ENCODE results near the gene CFAP119. TPM values are rescaled to one million over a fixed set of nuclear protein-coding genes. Genes with fewer than 3 reads are reported as not detected.

CFAP119 gene
- total RNA-seq, 1 donor from 2014 or later = 8.8 TPM

DNA sequence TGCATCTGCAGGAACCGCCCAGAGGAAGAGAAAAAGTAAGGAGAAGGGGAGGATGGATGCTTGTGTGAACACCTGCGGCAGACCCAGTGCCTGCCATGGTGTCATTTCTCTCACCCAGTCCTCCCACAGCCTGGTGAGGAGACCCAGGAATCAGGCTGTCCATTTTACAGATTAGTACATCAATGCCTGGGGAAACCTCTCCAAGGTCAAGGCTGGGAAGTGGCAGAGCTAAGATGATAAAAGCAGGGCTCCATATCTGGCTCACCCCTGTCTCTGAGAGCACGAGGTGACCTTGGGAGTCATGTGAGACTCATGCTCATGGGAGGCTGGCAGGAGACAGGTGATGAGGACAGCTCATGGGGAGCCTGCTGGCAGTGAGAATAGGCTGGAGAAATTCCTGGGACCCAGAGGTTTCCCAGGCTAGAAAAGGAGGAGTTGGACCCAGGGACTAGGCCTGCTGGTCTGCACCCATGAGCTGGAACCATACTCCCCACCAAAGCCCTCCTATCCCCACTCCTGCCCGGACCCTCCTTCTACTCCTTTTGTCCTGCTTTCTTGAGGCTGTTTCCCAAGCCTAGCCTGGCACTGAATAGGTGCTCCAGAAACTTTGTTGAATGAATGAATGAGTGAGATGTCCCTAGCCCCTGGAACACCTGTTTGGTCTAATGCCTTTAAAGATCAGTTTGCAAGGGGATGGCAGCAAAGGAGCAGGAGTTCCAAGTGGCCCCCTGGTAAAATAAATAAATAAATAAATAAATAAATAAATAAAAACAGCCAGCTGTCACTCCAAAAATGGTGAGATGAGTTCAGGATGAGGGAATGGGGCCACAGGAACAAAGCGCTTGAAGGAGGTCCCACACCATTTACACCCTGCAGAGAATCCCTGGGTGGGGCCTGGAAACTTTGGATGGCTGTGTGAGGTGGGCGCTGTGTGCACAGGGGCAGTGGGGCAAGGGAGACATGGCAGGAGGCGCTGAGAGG lies 23.6 kb upstream of the CFAP119 start:
- H3K27me3 Mint-ChIP-seq = peaks cover 8% of the 10 kb centered on the region
- intact Hi-C loops (cut with micrococcal nuclease) = no loop called here
- H3K4me3 Mint-ChIP-seq = peak overlapping the region; percentile 48
- CTCF ChIA-PET = no interaction called here
- H3K4me1 Mint-ChIP-seq = peaks cover 17% of the 10 kb centered on the region
- TF ChIP-seq CTCF (IDR thresholded peaks at IDR 0.05) = no peak
- POLR2A ChIA-PET = interaction anchor here (0.6 to 1.0 kb wide), 4 partner anchors 10 to 546 kb away, joined by 3 to 6 read pairs (median 5); no protein-coding TSS in a partner anchor
- no peak for DNase-seq
- H3K36me3 Mint-ChIP-seq (ENCODE audit: low read depth) = peaks cover 19% of the 10 kb centered on the region
- no peaks in the 10 kb centered on the region for H3K9me3 Mint-ChIP-seq
- no peak overlapping the region for H3K27ac Mint-ChIP-seq
- ATAC-seq (ENCODE audit: low read depth) = no peak

GRCh38 chr16:30784215-30784614 lies 22.4 kb upstream of the CFAP119 start:
- Mint-ChIP-seq H3K36me3 (ENCODE audit: low read depth) (peaks cover 19% of the 10 kb centered on the region), H3K27ac (no peak overlapping the region), H3K4me3 (no peak overlapping the region), H3K4me1 (peaks cover 17% of the 10 kb centered on the region), H3K27me3 (peaks cover 8% of the 10 kb centered on the region), H3K9me3 (no peaks in the 10 kb centered on the region)
- DNase-seq (no peak), ATAC-seq (ENCODE audit: low read depth) (no peak)
- POLR2A ChIA-PET = no interaction called here
- CTCF ChIA-PET = no interaction called here
- no peak for TF ChIP-seq CTCF (IDR thresholded peaks at IDR 0.05)
- intact Hi-C loops (cut with micrococcal nuclease) = no loop called here

GRCh38 chr16:30783280-30784109 lies 21.6 kb upstream of the CFAP119 start:
- no peak overlapping the region for H3K27ac Mint-ChIP-seq
- peaks cover 10% of the 10 kb centered on the region for H3K27me3 Mint-ChIP-seq
- POLR2A ChIA-PET = interaction anchor here (1.4 kb wide), 1 partner anchor 22 kb away, joined by 4 read pairs; no protein-coding TSS in a partner anchor
- no peak overlapping the region for H3K4me3 Mint-ChIP-seq
- ATAC-seq (ENCODE audit: low read depth) (no peak), DNase-seq (no peak)
- no peak for TF ChIP-seq CTCF (IDR thresholded peaks at IDR 0.05)
- H3K4me1 Mint-ChIP-seq = peaks cover 17% of the 10 kb centered on the region
- intact Hi-C loops (cut with micrococcal nuclease) = no loop called here
- H3K9me3 Mint-ChIP-seq = no peaks in the 10 kb centered on the region
- peaks cover 19% of the 10 kb centered on the region for H3K36me3 Mint-ChIP-seq (ENCODE audit: low read depth)
- CTCF ChIA-PET = no interaction called here

DNA sequence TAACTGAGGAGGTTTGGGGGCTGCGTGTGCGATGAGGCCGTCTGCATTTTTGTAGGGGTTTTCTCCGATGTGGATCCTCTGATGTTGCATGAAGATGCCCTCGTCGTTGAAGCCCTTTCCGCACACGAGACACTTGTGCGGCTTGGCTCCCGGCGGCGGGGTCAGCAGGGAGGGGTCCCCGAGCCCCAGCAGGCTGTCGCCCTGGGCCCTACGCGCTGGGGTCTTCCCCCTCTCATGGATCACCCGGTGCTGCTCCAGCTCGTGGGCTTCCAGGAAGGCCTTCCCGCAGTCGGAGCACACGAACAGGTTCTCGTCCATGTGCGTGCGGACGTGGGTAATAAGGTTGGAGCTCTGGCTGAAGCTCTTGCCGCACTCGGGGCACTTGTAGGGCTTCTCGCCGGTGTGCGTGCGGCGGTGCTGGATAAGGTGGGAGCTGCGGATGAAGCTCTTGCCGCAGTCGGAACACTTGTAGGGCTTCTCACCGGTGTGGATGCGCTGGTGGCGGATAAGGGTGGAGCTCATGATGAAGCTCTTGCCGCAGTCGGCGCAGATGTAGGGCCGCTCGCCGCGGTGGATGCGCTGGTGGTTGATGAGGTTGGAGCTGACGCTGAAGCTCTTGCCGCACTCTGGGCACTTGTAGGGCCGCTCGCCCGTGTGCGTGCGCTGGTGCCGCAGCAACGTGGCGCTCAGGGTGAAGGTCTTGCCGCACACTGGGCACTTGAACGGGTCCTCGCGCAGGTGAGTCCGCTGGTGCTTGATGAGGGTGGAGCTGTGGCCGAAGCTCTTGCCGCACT lies 20.8 kb upstream of the CFAP119 start:
- Mint-ChIP-seq H3K9me3 (no peaks in the 10 kb centered on the region), H3K27me3 (peaks cover 6% of the 10 kb centered on the region), H3K27ac (no peak overlapping the region), H3K4me1 (peaks cover 12% of the 10 kb centered on the region), H3K36me3 (ENCODE audit: low read depth) (peaks cover 19% of the 10 kb centered on the region), H3K4me3 (no peak overlapping the region)
- TF ChIP-seq CTCF (IDR thresholded peaks at IDR 0.05) = no peak
- intact Hi-C loops (cut with micrococcal nuclease) = no loop called here
- ATAC-seq (ENCODE audit: low read depth) = no peak
- ChIA-PET POLR2A (interaction anchor here (1.4 kb wide), 1 partner anchor 23 kb away, joined by 4 read pairs; no protein-coding TSS in a partner anchor), CTCF (interaction anchor here (1.2 kb wide), 1 partner anchor 62 kb away, joined by 3 read pairs; no protein-coding TSS in a partner anchor)
- no peak for DNase-seq

Data from activated B cell treated with CpG ODN at 0.5 μM for 24 hours (primary cell).